CD4-positive, alpha-beta T cell (primary cell): ENCODE results near the gene SNRPD3. TPM values are rescaled to one million over a fixed set of nuclear protein-coding genes. Genes with fewer than 3 reads are reported as not detected.

ENCODE experiments used
- ATAC-seq: fragments of 200-7000 bp; cut with Tn5 transposase; one replicate; pipeline ENCODE4 v1.10.0; 2022; ENCODE audit warnings: mild to moderate bottlenecking; ENCODE audit not compliant: poor library complexity
- CTCF ChIA-PET: fragments of 350-600 bp; sonication (Branson Sonifier 250); formaldehyde crosslinking; loops from one replicate; lab custom pipeline; 2021; ENCODE audit warnings: antibody characterized with exemption, inconsistent platforms; lab: Charles Lee
- POLR2A ChIA-PET: fragments of 350-600 bp; sonication (Branson Sonifier 250); formaldehyde crosslinking; loops from one replicate; lab custom pipeline; 2021; ENCODE audit warnings: antibody characterized with exemption, inconsistent platforms; lab: Charles Lee
- DNase-seq, 14 experiments: peaks; one replicate each; pipeline ENCODE4 v3.0.0-alpha.2; 2013 to 2020; ENCODE audit warnings: mixed read lengths in 2 of 14
- H3K27ac ChIP-seq, 2 donors: one replicate each; pipeline versions ENCODE4 v1.5.1 to v1.7.0; 2013; ENCODE audit warnings: low read length in 2 of 2, low read depth in 1 of 2, mild to moderate bottlenecking in 1 of 2
- H3K27me3 ChIP-seq, 2 experiments: 1 replicate in 1 of 2; 2 replicates in 1 of 2; pipeline versions ENCODE4 v1.6.1 to v1.7.0; 2013; ENCODE audit warnings: low read length in 2 of 2, control low read depth in 1 of 2, mild to moderate bottlenecking in 1 of 2, moderate library complexity in 1 of 2; ENCODE audit not compliant: insufficient read depth in 2 of 2, control insufficient read depth in 1 of 2
- H3K36me3 ChIP-seq: one replicate; pipeline ENCODE4 v1.6.1; 2013; ENCODE audit warnings: low read length, control low read depth; ENCODE audit not compliant: insufficient read depth
- H3K4me1 ChIP-seq: one replicate; pipeline ENCODE4 v1.6.1; 2013; ENCODE audit warnings: low read length, control low read depth; ENCODE audit not compliant: insufficient read depth
- H3K4me3 ChIP-seq: one replicate; pipeline ENCODE4 v1.5.1; 2013; ENCODE audit warnings: mild to moderate bottlenecking, low read length, moderate library complexity
- H3K9me3 ChIP-seq, 2 experiments: 1 replicate in 1 of 2; 2 replicates in 1 of 2; pipeline versions ENCODE4 v1.6.1 to v1.7.0; 2013; ENCODE audit warnings: low read length in 2 of 2, mild to moderate bottlenecking in 2 of 2, control low read depth in 1 of 2, moderate library complexity in 1 of 2; ENCODE audit not compliant: control insufficient read depth in 1 of 2, insufficient read depth in 1 of 2
- H3K27ac Mint-ChIP-seq: one replicate; pipeline ENCODE4 v1.8.0; 2020; ENCODE audit warnings: mixed read lengths
- H3K27me3 Mint-ChIP-seq: one replicate; pipeline ENCODE4 v1.8.0; 2021; ENCODE audit warnings: mixed read lengths
- H3K36me3 Mint-ChIP-seq: one replicate; pipeline ENCODE4 v1.8.0; 2021; ENCODE audit warnings: low read depth, mixed read lengths
- H3K4me1 Mint-ChIP-seq: one replicate; pipeline ENCODE4 v1.8.0; 2021; ENCODE audit warnings: low read depth, mixed read lengths
- H3K4me3 Mint-ChIP-seq: one replicate; pipeline ENCODE4 v1.8.0; 2020; ENCODE audit warnings: mild to moderate bottlenecking, mixed read lengths
- H3K9me3 Mint-ChIP-seq: one replicate; pipeline ENCODE4 v1.8.0; 2020; ENCODE audit warnings: mixed read lengths
- CTCF ChIP-seq: fragments of 200-600 bp; IDR thresholded peaks from one replicate; pipeline ENCODE4 v1.8.0; 2022; ENCODE audit warnings: antibody characterized with exemption, mild to moderate bottlenecking
- intact Hi-C, 2 experiments: fragments of 100-400 bp; cut with DNase I in 1 of 2; cut with micrococcal nuclease in 1 of 2; formaldehyde crosslinking; loops; one replicate each; pipeline versions ENCODE4 v1.15.1 to v1.9.0; 2023 to 2025; cut with DNase I, micrococcal nuclease
- total RNA-seq, 174 experiments: library from RNA in 2 of 174; stranded (reverse) in 2 of 174; gene quantifications; one replicate each; pipeline ENCODE4 v1.2.3 and lab custom pipeline; 2021 to 2026

The SNRPD3 gene
- total RNA-seq, 2 experiments from 2014 or later = 31.0 to 31.5 TPM

- H3K27ac Mint-ChIP-seq = peak overlapping the region; percentile 67
- POLR2A ChIA-PET = interaction anchor here (1.9 kb wide), 1 partner anchor 12 kb away, joined by 7 read pairs; the partner anchor contains the start of genes GUCD1 and SNRPD3
Observed at GRCh38 chr22:24566899-24567511, 11.2 kb downstream of the SNRPD3 start.

GRCh38 chr22:24567668-24568067 is 11.9 kb downstream of the SNRPD3 start:
- H3K36me3 Mint-ChIP-seq = peaks cover 88% of the 10 kb centered on the region

More at GRCh38 chr22:24566899-24567511, 11.2 kb downstream of the SNRPD3 start:
- DNase-seq (no peak), ATAC-seq (no peak)
- H3K4me3 Mint-ChIP-seq = no peak overlapping the region
- Histone ChIP-seq H3K36me3 (peaks cover 73% of the 10 kb centered on the region), H3K4me3 (no peak overlapping the region), H3K27me3 (no peaks in the 10 kb centered on the region), H3K4me1 (peaks cover 28% of the 10 kb centered on the region), H3K27ac (no peak overlapping the region), H3K9me3 (no peaks in the 10 kb centered on the region)
- TF ChIP-seq CTCF = no peak
- no peaks in the 10 kb centered on the region for H3K9me3 Mint-ChIP-seq
- CTCF ChIA-PET = no interaction called here
- H3K36me3 Mint-ChIP-seq = peaks cover 85% of the 10 kb centered on the region
- H3K27me3 Mint-ChIP-seq = no peaks in the 10 kb centered on the region
- intact Hi-C loops = no loop called here
- H3K4me1 Mint-ChIP-seq = peaks cover 39% of the 10 kb centered on the region

GRCh38 chr22:24571266-24571665 is 15.5 kb downstream of the SNRPD3 start:
- TF ChIP-seq CTCF = no peak
- H3K27ac Mint-ChIP-seq = no peak overlapping the region
- no peaks in the 10 kb centered on the region for H3K27me3 Mint-ChIP-seq
- ATAC-seq = no peak
- H3K4me1 ChIP-seq = no peaks in the 10 kb centered on the region
- H3K27me3 ChIP-seq = no peaks in the 10 kb centered on the region
- no peak overlapping the region for H3K4me3 Mint-ChIP-seq
- no peak for DNase-seq
- intact Hi-C loops = no loop called here
- H3K36me3 ChIP-seq = peaks cover 70% of the 10 kb centered on the region
- peaks cover 9% of the 10 kb centered on the region for H3K4me1 Mint-ChIP-seq
- ChIA-PET POLR2A (no interaction called here), CTCF (no interaction called here)
- H3K9me3 ChIP-seq = no peaks in the 10 kb centered on the region
- no peak overlapping the region for H3K4me3 ChIP-seq
- peaks cover 80% of the 10 kb centered on the region for H3K36me3 Mint-ChIP-seq
- no peak overlapping the region for H3K27ac ChIP-seq
- H3K9me3 Mint-ChIP-seq = no peaks in the 10 kb centered on the region

More at GRCh38 chr22:24567668-24568067, 11.9 kb downstream of the SNRPD3 start:
- H3K4me3 Mint-ChIP-seq = no peak overlapping the region
- no peaks in the 10 kb centered on the region for H3K9me3 ChIP-seq
- DNase-seq (no peak), ATAC-seq (no peak)
- POLR2A ChIA-PET = interaction anchor here (1.9 kb wide), 1 partner anchor 12 kb away, joined by 7 read pairs; the partner anchor contains the start of genes GUCD1 and SNRPD3
- H3K27ac ChIP-seq = no peak overlapping the region
- intact Hi-C loops = no loop called here
- H3K9me3 Mint-ChIP-seq = no peaks in the 10 kb centered on the region
- no peaks in the 10 kb centered on the region for H3K27me3 ChIP-seq
- CTCF ChIA-PET = no interaction called here
- H3K4me3 ChIP-seq = no peak overlapping the region
- no peaks in the 10 kb centered on the region for H3K27me3 Mint-ChIP-seq
- H3K4me1 ChIP-seq = peaks cover 22% of the 10 kb centered on the region
- H3K27ac Mint-ChIP-seq = no peak overlapping the region
- peaks cover 76% of the 10 kb centered on the region for H3K36me3 ChIP-seq
- no peak for TF ChIP-seq CTCF
- peaks cover 37% of the 10 kb centered on the region for H3K4me1 Mint-ChIP-seq
